HG03457 (cell line): ENCODE measurements around the gene LNX2.

Experiments
- ATAC-seq: cut with Tn5 transposase; IDR thresholded peaks from one replicate; pipeline ENCODE4 v1.9.1; 2021; ENCODE audit warnings: moderate number of reproducible peaks; ENCODE audit not compliant: unreplicated experiment

The LNX2 gene

DNA sequence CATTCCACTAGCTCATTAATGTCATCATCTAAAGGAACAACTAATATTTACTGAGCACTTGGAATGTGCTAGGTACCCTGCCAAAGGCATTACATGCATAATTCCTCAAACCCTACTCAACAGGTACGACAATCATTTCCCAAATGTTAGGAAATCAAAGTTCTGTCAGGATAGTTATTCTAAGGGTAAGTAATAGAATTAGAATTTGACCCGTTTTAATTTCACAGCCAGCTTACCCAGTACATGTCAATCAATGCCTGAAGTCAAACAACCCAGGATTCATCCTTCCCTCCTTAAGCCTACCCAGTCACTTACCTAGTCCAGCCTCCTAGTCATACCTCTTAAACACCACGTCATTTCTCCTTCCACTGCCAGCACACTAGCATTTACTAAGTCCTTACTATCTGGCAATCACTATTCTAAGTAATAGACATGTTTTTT lies 2.4 kb downstream of the LNX2 start:
- no peak for ATAC-seq

DNA sequence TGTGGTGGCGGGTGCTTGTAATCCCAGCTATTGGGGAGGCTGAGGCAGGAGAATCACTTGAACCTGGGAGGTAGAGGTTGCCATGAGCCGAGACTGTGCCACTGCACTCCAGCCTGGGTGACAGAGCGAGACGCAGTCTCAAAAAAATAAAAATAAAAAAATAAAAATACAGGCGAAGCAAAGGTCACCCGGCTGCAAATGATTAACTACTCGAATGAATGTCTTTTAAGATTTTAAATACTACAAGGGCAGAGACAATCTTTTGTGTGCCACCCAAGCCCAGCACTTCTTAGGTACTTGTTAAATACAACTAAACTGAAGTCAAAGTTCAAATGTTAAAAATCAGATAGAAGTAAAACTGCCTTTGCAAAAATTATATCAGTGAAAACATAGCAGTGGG lies 6.7 kb downstream of the LNX2 start:
- ATAC-seq = no peak

DNA sequence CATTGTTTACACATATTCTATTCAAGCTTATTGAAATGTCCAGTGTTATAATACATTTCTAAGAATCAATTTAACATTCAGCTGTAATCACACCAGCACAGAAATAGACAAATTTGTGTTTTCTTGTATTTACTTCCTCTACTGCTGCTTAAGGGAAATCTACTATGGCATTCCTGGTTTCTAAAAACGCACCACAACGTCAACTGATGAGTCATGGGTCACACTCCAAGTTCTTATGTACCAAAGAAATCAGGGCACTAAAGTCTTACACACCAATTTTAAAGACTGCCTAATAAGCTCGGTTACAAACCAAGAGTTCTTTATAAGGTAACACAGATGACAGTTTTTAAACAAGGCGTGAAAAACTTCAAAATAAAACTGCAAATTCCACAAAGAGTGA lies 13.2 kb downstream of the LNX2 start:
- no peak for ATAC-seq

DNA sequence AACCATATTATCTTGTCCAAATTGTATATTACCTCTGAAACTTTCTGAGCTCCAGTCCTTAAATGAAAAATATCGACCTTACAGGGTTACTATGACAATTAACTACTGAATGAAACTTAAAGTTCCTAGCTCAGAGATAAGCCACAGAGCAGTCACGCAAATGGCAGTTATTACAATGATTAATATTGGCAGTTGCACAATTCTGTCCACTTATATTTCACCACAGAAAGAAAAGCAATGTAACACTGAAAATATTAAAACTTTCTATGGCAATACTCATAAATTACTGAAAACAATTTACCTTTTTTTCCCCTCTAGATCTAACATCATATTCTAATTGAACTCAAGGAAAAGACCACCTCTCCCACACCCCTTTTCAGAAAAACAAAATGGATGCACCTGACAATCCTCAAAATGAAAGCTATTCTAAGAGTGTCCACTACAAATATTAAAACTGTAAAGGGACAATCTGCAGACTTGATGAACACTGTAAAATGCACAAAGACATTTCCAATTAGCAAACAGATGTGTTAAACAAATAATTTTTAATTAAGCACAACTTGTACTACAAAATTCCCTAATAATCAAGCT lies 14.6 kb downstream of the LNX2 start:
- no peak for ATAC-seq

DNA sequence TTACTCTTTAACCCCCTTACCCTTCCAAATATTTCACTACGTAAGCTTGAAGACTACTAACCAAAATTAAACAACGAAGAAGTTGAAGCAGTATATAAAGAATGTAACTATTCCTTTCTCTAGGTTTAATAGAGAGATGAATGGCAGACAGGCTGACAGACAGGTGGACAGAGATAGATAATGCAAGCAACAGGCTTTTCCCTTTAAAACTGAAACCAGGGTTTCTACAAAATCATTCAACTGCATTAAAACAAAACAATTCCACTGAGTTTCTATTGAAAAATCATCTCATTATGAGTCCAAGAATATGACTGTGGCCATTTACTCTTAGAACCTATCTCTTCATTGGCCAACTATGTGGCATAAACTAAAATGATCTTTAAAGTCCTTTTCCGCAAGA lies 15.2 kb downstream of the LNX2 start:
- ATAC-seq = no peak

DNA sequence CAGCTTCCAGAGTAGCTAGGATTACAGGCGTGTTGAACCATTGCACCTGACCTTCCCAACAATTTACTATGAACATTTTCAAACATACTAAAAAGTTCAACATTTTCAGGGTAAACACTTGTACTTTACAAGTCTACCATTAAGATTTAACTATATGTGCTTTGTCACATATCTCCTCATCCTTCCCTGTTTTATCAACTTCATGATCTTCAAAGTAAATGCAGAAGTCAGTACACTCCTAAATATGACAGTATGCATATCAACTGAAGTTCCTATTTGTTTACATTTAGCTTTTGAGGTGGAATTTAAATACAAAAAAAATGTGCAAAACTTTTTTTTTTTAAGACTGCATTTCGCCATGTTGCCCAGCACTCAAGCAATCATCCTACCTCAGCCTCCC lies 18.5 kb downstream of the LNX2 start:
- ATAC-seq = no peak

DNA sequence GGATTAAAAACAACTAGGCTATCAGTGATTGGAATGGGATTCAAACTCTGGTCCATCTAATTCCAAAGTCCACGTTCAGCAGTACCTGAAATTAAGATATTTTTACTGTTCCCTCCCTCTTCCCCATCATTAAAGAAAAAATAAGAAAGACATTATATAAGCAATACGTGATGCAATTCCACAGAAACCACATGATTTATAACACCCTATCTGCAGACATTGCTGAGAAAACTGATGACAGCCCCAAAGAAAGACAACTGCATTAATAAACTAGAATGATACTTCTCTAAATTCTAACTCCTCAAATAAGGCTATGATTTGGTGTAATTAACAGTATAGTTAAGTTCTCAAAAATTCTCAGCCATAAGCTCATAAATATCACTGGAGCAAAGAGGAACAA lies 19.1 kb downstream of the LNX2 start:
- ATAC-seq = no peak

DNA sequence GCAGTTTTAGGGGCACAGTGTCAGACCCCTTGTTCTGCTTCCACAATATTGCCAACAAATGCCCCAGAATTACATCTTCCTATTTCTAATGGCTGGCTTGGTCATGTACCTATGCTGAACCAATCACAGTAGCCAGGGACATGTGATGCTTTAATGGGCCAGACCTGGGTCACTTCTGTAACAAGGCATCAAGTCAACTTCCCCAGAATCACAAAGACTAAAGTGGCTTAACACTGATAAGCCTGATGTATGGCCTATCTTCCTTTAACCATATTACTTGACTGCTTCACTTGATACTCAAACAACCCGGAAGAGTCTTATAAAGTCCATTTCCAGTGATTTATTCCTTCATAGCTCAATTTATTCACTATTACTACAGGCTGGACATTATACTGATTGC lies 19.6 kb downstream of the LNX2 start:
- ATAC-seq = no peak

DNA sequence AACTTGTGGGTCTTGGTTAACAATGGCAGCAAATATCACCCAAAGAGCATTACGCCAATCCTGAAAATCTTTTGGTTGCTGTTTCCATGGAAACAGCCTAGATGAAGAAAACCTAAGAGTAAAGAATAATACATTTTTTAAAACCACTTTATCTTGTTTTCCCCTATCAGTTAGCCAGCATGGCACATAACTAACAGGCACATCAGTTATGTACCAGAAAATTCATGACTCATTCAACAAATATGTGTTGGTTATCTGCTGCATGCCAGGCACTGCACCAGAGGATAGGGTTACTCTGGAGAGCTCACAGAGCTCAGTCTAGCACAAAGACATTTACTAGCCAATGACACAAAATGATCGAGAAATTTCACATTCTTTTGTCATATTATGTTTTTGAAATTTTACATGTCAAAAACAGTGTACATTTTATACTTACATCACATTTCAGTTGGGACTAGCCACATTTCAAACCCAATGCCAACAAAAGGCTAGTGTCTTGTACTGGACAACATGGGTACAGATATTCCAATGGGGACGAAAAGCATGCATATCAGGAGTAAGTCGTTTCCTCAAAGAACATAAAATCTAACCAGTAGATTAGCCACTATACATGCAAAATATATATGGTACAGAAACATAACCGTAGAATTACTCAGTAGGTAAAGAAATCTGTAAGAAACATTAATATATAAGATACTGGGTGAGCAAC lies 20.3 kb downstream of the LNX2 start:
- ATAC-seq = no peak

DNA sequence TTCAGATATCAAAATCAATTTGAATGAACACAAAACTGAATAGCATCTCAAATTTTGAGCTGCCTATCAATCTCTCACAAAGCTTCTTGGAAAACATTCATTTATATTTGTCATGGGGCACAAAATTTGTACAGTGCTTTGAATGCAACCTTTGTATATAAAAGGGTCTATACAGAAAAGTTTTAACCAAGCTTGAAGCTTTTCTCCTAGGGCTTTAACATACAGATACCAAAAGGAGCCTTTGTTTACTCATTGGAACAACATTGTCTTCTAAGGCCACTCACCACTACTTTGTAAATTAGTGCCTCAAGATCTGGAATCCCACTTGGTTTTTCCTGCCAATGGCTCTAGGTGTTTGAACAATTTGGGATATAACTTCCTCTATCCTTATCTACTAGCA lies 21.2 kb downstream of the LNX2 start:
- no peak for ATAC-seq

DNA sequence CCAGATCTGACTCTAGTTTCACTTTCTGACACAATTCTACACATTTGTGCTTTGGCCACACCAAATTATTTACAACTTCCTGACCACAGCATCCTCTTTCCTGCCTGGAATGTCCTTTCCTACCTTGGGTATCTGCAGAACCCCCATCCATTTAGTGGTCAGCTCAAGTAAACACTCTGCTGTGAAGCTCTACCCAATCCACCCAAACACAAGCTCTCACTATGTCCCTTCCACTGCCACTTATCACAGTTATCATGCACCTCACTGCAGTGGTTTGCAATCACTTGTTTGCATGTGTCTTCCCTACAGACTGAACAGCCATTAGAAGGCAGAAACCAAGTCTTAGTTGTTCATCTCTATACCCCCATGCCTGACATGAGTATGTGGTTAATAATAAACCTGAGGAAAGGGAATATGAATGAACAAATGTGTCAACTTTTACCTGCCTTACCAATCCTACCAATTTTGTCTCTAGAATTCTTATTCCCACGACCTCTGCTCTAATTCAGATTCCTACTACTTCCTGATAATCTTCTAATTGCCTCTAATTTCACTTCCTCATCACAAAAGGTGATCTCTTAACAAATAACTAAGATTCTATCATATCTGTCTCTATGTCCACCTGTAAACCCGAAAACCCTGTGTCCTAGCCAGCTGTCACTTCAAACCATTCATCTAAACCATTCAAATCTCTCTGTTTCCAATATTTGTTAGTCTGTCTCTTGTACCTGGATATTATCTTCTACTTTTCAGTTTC lies 25.1 kb downstream of the LNX2 start:
- ATAC-seq = no peak

DNA sequence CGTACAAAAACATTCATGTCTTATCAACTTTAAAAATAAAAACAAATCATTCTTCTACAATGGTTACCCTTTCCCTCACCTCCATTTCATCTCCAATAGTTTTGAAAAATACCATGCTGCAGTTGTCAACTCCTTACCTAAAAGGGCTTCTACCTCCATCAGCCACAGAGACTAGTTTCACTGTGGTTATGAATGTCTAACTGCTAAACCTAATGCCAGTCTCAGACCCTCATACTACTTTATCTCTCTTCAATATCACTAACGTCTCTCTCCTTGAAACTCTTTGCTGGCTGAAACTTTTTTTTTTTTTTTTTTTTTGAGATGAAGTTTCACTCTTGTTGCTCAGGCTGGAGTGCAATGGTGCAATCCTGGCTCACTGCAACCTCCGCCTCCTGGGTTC lies 27.1 kb downstream of the LNX2 start:
- no peak for ATAC-seq

DNA sequence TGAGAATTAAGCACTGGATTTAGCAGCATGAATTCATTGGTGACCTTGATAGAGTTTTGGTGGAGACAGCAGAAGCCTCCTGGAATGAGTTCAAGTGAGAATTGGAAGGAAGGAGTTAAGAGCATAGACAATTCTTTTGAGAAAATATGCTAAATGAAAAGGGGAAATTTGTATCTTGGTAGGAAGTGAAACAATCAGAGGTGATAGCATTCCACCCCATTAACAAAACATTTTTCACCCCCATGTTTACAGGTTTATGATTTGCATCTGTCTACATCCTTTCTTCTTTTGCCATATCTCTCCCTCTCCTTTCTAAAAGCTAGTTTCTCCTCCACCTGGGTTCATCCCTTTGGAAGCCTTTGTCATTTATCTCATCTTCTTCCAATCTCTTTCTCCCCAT lies 27.5 kb downstream of the LNX2 start:
- ATAC-seq = no peak

DNA sequence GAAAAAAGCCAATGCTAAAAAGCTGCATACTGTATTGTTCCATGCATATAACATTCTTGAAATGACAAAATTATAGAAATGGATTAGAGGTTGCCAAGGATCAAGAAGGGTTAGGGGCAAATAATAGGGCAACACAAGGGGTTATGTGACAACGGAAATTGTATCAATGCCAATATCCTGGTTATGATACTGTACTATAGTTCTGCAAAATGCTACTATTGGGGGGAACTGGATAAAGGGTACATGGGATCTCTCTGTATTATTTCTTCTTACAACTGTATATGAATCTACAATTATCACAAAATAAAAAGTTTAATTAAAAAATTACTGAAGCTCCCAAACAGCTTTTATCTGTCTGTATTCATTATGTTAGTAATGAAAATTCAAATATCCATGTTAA lies 31.9 kb downstream of the LNX2 start:
- no peak for ATAC-seq

DNA sequence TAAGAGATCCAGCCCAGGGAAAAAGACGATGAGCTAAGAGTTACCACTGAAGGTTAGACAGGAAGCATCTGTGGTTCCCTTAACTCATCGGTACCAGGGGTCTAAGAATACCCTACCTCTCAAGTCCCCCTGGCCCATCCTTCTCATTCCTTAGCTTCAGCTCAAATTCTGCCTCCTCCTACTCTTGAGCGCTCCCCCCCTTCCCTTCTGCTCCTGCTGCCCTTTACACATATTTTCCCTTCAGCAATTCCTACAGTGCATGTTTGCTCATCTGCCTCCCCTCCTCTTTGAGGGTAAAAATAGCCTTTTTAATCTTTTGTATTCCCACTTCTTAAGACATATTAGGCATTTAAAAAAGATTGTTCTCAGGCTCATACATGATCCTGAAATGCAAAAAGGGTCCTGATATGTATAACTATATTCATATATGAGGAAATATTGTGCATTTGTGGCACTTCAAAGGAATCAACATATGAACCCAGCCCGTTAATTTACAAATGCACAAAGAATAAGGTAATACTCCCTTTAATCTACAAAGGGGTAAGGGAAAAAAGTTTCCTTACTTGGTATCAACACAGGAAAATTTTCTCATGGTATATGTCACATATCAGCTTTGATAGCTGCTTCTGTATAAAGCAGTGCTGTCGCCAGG lies 33.1 kb downstream of the LNX2 start:
- ATAC-seq = no peak

DNA sequence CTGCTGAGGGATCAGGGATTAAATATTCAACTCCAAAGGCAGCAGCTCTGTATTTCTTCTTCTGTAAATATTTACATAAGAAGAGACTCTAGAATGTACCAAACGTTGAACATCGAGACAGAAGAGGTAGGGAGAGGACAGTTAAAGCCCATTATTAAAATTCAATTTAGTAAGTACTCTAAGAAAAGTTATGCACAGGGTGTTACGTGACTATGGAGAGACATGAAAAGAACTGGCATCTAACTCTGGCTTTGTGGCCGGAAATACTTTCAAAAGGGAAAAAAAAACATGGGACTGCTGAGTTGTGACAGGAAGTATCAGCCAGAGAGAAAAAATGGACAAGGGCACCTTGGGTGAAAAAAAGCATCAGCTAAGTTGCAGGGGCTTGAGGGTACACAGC lies 36.7 kb downstream of the LNX2 start:
- no peak for ATAC-seq

DNA sequence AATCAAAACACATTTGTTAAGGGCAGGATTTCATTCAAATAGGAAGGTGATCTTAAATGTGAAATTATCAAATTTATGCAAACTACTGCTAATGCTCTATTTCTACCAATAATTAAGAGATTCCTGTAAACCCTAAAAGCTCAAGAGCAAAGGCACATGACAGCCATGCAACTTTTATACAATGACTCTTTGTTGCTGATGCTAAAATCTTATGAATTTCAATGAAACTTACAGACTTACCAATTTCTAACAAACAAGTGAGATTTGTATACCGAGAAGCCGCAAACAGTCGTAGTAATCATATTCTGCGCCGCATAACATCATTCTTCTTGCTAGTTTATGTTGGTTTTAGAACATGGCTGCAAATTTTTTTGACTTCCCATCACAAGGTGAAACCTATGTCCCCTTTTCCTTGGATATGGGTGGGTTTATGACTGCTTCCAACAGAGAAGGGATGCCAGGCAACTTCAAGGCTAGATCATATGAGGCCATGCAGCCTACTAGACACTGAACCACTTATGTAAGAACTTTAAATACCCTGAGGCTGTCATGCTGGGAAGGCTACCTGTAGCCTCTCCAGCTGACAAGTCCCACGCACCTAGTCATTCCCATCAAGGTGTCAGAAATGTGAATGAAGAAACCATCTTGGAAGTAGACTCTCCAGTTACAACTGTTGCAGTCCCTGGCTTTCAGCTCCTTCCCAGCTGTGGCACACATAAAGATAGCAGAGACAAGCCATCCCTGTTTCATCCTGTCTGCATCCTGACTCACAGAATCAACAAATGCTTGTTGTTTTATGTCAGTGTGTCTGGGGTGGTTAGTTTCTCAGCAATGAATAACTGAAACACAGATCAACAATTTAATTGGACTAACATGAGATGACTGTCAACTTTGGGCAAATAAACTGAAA lies 42.0 kb downstream of the LNX2 start:
- no peak for ATAC-seq

DNA sequence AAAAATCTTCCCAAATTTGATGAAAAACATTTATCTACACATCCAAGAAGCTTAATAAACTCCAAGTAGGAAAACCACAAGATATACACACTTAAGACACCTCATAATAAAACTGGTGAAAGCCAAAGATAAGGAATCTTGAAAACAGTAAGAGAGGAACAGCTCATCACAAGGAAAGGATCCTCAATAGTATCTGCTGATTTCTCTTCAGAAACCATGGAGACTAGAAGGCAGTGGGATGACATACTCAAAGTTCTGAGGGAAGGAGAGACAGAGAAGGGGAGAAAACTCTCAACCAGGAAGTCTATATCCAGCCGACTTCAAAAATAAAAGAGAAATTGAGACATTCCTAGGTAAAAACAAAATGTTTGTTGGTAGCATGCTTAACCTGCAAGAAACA lies 45.7 kb downstream of the LNX2 start:
- ATAC-seq = no peak

DNA sequence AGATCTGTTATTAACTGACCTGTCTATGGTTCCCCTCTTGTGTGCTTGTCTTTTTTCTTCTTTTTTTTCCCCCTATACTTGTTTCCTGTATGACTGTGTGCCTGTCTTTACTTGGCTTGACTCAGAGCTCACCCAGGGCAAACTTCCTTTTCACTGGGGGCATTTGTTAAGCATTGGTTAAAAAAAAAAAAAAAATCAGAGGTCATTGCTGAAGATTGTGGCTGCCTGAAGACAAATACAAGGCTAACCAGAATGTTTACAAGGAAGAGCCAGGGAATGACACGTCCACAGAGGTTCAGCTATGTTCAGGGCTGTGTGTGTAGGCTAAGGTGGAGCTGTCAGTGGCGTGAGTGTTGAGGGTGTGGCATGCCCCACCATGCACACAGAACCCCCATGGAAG lies 47.1 kb downstream of the LNX2 start:
- no peak for ATAC-seq

DNA sequence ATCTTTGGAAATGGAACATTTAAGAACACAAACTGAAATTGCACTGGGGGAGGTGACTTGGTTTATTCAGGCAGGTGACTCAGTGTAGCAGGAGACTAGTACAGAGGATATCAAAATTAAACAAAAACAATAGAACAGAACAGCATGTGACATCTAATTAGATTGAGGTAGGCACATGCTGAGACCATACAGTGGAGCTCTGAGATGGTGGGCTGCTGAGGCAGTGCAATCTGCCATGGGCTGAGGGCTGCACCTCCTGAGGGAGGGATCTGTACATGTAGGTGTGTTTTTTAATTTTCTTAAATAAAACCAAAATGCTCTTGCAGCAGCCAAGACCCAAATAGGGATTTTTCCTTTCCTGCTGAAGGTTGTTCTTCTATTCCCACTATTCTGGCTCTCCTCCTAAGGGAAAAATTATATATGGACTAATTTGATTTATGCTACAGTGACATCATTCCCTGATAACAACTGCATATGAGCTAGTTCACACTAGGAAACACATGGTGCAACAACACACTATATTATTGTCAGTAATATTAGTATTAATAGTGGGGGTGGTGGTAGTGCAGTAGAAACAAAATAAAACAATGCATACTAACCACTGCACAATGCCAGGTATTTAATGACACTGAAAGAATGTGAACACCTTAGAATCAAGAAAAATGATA lies 48.0 kb downstream of the LNX2 start:
- no peak for ATAC-seq
